GM21367 (cell line): ENCODE results near the gene LTBP3.

Source experiments
- ATAC-seq: cut with Tn5 transposase; IDR thresholded peaks from one replicate; pipeline ENCODE4 v1.9.1; 2021; ENCODE audit not compliant: unreplicated experiment

The LTBP3 gene

GRCh38 chr11:65586247-65586630, 28.1 kb upstream of the LTBP3 start:
- no peak for ATAC-seq

GRCh38 chr11:65585396-65586246, 27.5 kb upstream of the LTBP3 start:
- no peak for ATAC-seq

GRCh38 chr11:65584723-65585171, 26.6 kb upstream of the LTBP3 start:
- no peak for ATAC-seq

- no peak for ATAC-seq
Measured at GRCh38 chr11:65584106-65584505, 25.9 kb upstream of the LTBP3 start.

GRCh38 chr11:65583589-65583988, 25.4 kb upstream of the LTBP3 start:
- ATAC-seq = no peak

GRCh38 chr11:65581928-65582327, 23.8 kb upstream of the LTBP3 start:
- ATAC-seq = no peak

- ATAC-seq = no peak
Measured at GRCh38 chr11:65580756-65581155, 22.6 kb upstream of the LTBP3 start.

- ATAC-seq = no peak
Measured at GRCh38 chr11:65580031-65580692, 22.0 kb upstream of the LTBP3 start.

- ATAC-seq = no peak
Measured at GRCh38 chr11:65579291-65579690, 21.1 kb upstream of the LTBP3 start.

GRCh38 chr11:65578667-65579066, 20.5 kb upstream of the LTBP3 start:
- ATAC-seq = no peak

GRCh38 chr11:65578134-65578533, 20.0 kb upstream of the LTBP3 start:
- ATAC-seq = no peak

GRCh38 chr11:65577756-65578109, 19.6 kb upstream of the LTBP3 start:
- ATAC-seq = no peak

- no peak for ATAC-seq
Measured at GRCh38 chr11:65576867-65577755, 19.0 kb upstream of the LTBP3 start.

GRCh38 chr11:65576232-65576866, 18.2 kb upstream of the LTBP3 start:
- ATAC-seq = no peak

- no peak for ATAC-seq
Measured at GRCh38 chr11:65575568-65576231, 17.5 kb upstream of the LTBP3 start, which contains the start of gene EHBP1L1. EHBP1L1 (plus strand) TSS chr11:65576053; CDS start chr11:65576303, 250 bp downstream.

GRCh38 chr11:65574811-65575567, 16.8 kb upstream of the LTBP3 start:
- no peak for ATAC-seq

GRCh38 chr11:65574109-65574810, 16.1 kb upstream of the LTBP3 start:
- ATAC-seq = no peak

GRCh38 chr11:65573391-65574079, 15.4 kb upstream of the LTBP3 start:
- no peak for ATAC-seq
